Breast epithelium (tissue), 3 donors: ENCODE results near the gene MTHFS.

Experiments used
- POLR2A ChIP-seq: fragments of 450-650 bp; IDR thresholded peaks from one replicate; pipeline ENCODE4 v1.6.1; 2016; ENCODE audit warnings: antibody characterized with exemption, mild to moderate bottlenecking, moderate library complexity
- POLR2AphosphoS5 ChIP-seq, 3 donors: sonication (generic); formaldehyde crosslinking; IDR thresholded peaks; one replicate each; pipeline ENCODE4 v1.6.1; 2017; ENCODE audit warnings: antibody characterized with exemption in 3 of 3
- TF ChIP-seq, protein P1 (sequence below), 3 donors: fragments of 450-650 bp; IDR thresholded peaks; one replicate each; pipeline ENCODE4 v1.5.1; 2016 to 2017; ENCODE audit warnings: antibody characterized with exemption in 3 of 3, mild to moderate bottlenecking in 3 of 3, moderate library complexity in 3 of 3

DNA sequence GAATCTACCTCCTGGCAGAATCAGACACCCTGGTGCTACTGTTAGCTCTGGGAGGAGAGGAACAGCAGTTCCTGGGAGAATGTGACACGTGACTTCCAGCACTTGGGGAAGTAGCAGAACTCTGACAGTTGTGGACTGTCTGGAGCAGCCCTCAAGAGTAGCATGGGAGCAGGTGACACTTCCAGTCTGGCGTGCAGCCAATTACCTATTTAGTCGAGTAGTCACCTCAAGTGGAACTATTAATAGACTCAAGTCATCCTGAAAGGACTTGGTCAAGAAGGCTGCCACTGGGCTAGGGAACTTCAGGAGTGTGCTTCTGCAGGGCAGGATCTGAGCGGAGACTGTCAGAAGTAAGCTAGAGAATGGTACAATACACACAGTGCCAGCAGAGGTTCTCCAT lies 62.3 kb downstream of the MTHFS start:
- TF ChIP-seq, protein P1, sequence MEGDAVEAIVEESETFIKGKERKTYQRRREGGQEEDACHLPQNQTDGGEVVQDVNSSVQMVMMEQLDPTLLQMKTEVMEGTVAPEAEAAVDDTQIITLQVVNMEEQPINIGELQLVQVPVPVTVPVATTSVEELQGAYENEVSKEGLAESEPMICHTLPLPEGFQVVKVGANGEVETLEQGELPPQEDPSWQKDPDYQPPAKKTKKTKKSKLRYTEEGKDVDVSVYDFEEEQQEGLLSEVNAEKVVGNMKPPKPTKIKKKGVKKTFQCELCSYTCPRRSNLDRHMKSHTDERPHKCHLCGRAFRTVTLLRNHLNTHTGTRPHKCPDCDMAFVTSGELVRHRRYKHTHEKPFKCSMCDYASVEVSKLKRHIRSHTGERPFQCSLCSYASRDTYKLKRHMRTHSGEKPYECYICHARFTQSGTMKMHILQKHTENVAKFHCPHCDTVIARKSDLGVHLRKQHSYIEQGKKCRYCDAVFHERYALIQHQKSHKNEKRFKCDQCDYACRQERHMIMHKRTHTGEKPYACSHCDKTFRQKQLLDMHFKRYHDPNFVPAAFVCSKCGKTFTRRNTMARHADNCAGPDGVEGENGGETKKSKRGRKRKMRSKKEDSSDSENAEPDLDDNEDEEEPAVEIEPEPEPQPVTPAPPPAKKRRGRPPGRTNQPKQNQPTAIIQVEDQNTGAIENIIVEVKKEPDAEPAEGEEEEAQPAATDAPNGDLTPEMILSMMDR (IDR thresholded peaks at IDR 0.05) = no peak
- TF ChIP-seq POLR2A = no peak
- TF ChIP-seq POLR2AphosphoS5 (IDR thresholded peaks at IDR 0.05) = no peak
